ENCODE measurements around the gene RAB11FIP4.

RAB11FIP4 gene

DNA sequence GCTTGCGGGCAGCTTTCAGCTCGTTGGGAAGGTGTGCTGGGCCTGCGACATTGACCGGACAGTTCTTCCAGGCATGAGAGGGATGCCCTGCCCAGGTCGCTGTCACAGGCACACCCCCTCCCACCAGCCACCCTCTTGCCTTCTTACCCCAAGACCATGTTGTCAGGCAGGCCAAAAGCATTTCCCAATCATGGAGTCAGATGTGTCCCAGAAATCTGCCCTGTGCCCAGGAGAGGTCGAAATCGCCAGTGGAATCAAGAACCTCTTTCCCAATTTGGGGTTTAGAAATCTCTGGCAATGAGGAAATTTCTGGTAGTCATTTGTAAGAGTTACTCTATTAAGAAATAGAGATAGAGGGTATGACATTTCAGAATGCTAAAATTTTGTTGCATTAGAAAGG is 177.1 kb downstream of the RAB11FIP4 start:
- Histone ChIP-seq H3K27me3 (no peaks in the 10 kb centered on the region), H3K4me1 (ENCODE audit: control insufficient read depth in 1 of 2, insufficient read depth in 1 of 2, low read depth in 1 of 2, low read length in 1 of 2) (peaks cover 53 to 64% of the 10 kb centered on the region in 2 experiments), H3K27ac (peak overlapping the region; percentile 76), H3K36me3 (no peaks in the 10 kb centered on the region), H3K9me3 (no peaks in the 10 kb centered on the region), H3K4me3 (ENCODE audit: low read depth in 1 of 2, low read length in 1 of 2) (peak overlapping the region; percentile 4 to 46)
- TF ChIP-seq CTCF (IDR thresholded peaks at IDR 0.05), result no peak

DNA sequence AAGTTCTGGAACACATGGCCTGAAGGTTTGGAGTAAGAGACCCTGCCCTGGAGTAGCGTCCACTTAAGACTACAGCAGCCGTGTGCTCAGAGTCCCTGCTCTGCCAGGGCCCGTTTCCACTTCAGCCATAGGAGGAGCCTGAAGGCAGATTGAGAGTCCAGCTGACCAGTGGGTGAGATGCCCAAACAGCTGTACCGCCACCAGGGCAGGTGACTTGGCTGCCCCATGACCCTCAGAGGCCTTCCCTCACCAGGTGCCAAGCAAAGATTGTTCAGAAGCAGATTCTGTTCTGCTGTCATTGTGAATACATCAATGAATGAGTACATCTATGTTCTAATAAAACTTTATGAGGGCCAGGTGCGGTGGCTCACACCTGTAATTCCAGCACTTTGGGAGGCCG is 178.8 kb downstream of the RAB11FIP4 start:
- Histone ChIP-seq H3K27ac (no peak overlapping the region), H3K4me3 (ENCODE audit: low read depth in 1 of 2, low read length in 1 of 2) (no peak overlapping the region), H3K9me3 (no peaks in the 10 kb centered on the region), H3K36me3 (no peaks in the 10 kb centered on the region), H3K27me3 (no peaks in the 10 kb centered on the region), H3K4me1 (ENCODE audit: control insufficient read depth in 1 of 2, insufficient read depth in 1 of 2, low read depth in 1 of 2, low read length in 1 of 2) (peaks cover 36 to 50% of the 10 kb centered on the region in 2 experiments)
- TF ChIP-seq CTCF (IDR thresholded peaks at IDR 0.05), result no peak

DNA sequence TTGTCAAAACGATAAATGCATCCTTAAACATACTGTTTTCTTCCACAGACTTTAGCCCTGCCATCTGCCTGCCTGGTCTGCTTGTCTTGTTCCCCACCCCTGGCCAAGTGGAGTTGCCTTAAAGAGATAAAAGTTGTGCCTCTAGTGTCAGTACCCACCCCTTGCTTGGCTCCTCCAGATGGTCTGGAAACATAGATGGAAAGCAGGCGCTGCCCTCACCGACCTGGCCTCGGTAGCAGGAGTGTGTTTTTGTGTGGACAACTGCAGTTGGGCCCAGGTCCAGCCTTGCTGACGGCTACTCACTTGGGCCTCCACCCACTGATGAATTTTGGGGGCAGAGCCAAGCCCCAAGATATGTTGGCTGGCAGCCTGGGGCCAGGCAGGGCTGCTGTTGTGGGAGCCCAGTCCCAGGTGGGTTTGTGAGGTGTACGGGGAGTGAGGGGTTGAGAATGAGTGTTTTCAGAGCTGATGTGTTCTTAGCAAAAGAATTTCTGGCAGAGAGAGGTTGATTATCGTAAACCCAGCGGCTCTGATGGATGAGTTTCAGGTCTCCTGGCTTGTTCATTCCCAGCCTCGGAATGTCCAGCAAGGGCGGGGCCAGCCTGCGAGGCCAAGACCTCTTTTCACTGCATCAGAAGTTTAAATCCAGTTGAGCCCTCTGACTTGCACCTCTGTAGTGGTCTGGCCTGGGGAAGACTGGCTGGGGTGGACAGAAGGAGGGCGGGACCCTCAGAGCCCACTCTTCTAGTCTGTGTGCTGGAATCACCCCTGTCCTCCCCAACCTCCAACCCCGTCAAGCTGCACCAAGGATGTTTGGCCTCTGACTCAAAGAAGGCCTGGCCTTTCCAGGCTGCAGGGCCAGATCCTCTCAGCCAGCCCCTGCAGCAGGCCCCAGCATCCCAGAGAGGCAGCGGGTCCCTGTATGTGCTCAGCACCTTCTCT is 179.7 kb downstream of the RAB11FIP4 start:
- H3K27ac ChIP-seq, result no peak overlapping the region
- H3K9me3 ChIP-seq, result no peaks in the 10 kb centered on the region
- TF ChIP-seq CTCF (IDR thresholded peaks at IDR 0.05), result no peak
- H3K36me3 ChIP-seq, result no peaks in the 10 kb centered on the region
- peaks cover 29 to 40% of the 10 kb centered on the region in 2 experiments for H3K4me1 ChIP-seq (ENCODE audit: control insufficient read depth in 1 of 2, insufficient read depth in 1 of 2, low read depth in 1 of 2, low read length in 1 of 2)
- H3K27me3 ChIP-seq, result no peaks in the 10 kb centered on the region
- H3K4me3 ChIP-seq (ENCODE audit: low read depth in 1 of 2, low read length in 1 of 2), result no peak overlapping the region

- no peak for TF ChIP-seq CTCF (IDR thresholded peaks at IDR 0.05)
- Histone ChIP-seq H3K36me3 (no peaks in the 10 kb centered on the region), H3K27ac (no peak overlapping the region), H3K4me1 (ENCODE audit: control insufficient read depth in 1 of 2, insufficient read depth in 1 of 2, low read depth in 1 of 2, low read length in 1 of 2) (peaks cover 30 to 35% of the 10 kb centered on the region in 2 experiments), H3K27me3 (no peaks in the 10 kb centered on the region), H3K9me3 (no peaks in the 10 kb centered on the region), H3K4me3 (ENCODE audit: low read depth in 1 of 2, low read length in 1 of 2) (no peak overlapping the region)
Observed at GRCh38 chr17:31572341-31572740, 180.9 kb downstream of the RAB11FIP4 start.

GRCh38 chr17:31573047-31573446 is 181.6 kb downstream of the RAB11FIP4 start:
- Histone ChIP-seq H3K9me3 (no peaks in the 10 kb centered on the region), H3K27me3 (no peaks in the 10 kb centered on the region), H3K4me3 (ENCODE audit: low read depth in 1 of 2, low read length in 1 of 2) (no peak overlapping the region), H3K27ac (no peak overlapping the region), H3K36me3 (no peaks in the 10 kb centered on the region), H3K4me1 (ENCODE audit: control insufficient read depth in 1 of 2, insufficient read depth in 1 of 2, low read depth in 1 of 2, low read length in 1 of 2) (peaks cover 30 to 35% of the 10 kb centered on the region in 2 experiments)
- TF ChIP-seq CTCF (IDR thresholded peaks at IDR 0.05), result no peak

All from neutrophil (primary cell).